Activated CD8-positive, alpha-beta T cell treated with anti-CD3 and anti-CD28 coated beads for 36 hours (primary cell): ENCODE data around the gene ZNF385B. TPM values are rescaled to one million over a fixed set of nuclear protein-coding genes. Genes with fewer than 3 reads are reported as not detected.

Experiments used
- ATAC-seq: fragments of 200-7000 bp; cut with Tn5 transposase; one replicate; pipeline ENCODE4 v1.10.0; 2021; ENCODE audit warnings: mild to moderate bottlenecking, moderate library complexity
- CTCF ChIA-PET: fragments of 350-600 bp; sonication (Branson Sonifier 250); formaldehyde crosslinking; loops from one replicate; lab custom pipeline; 2021; ENCODE audit warnings: antibody characterized with exemption; lab: Charles Lee
- POLR2A ChIA-PET: fragments of 350-600 bp; sonication (Branson Sonifier 250); formaldehyde crosslinking; loops from one replicate; lab custom pipeline; 2021; ENCODE audit warnings: antibody characterized with exemption; lab: Charles Lee
- DNase-seq: peaks from one replicate; pipeline ENCODE4 v3.0.0-alpha.2; 2020
- H3K27ac Mint-ChIP-seq: one replicate; pipeline ENCODE4 v1.8.0; 2021; ENCODE audit warnings: mild to moderate bottlenecking, mixed read lengths
- H3K27me3 Mint-ChIP-seq: one replicate; pipeline ENCODE4 v1.8.0; 2021; ENCODE audit warnings: mixed read lengths
- H3K36me3 Mint-ChIP-seq: one replicate; pipeline ENCODE4 v1.8.0; 2021; ENCODE audit warnings: low read depth, mixed read lengths
- H3K4me1 Mint-ChIP-seq: one replicate; pipeline ENCODE4 v1.8.0; 2021; ENCODE audit warnings: low read depth, mixed read lengths
- H3K4me3 Mint-ChIP-seq: one replicate; pipeline ENCODE4 v1.8.0; 2021; ENCODE audit warnings: mild to moderate bottlenecking, moderate library complexity, mixed read lengths
- H3K9me3 Mint-ChIP-seq: one replicate; pipeline ENCODE4 v1.8.0; 2021; ENCODE audit warnings: mixed read lengths
- CTCF ChIP-seq: fragments of 200-600 bp; IDR thresholded peaks from one replicate; pipeline ENCODE4 v1.8.0; 2022; ENCODE audit warnings: antibody characterized with exemption, mild to moderate bottlenecking
- intact Hi-C: fragments of 100-400 bp; cut with micrococcal nuclease; formaldehyde crosslinking; loops from one replicate; pipeline ENCODE4 v1.10.0; 2022
- microRNA-seq: library from miRNA; unstranded; fragments of <30 nt; microRNA quantifications from one replicate; pipeline ENCODE4 v1.2.0, GENCODE V29; 2022; ENCODE audit warnings: borderline microRNAs expressed, borderline replicate concordance
- total RNA-seq, 2 experiments: library from RNA; stranded (reverse); gene quantifications; one replicate each; pipeline ENCODE4 v1.2.3, GENCODE V29; 2021

ZNF385B gene
- total RNA-seq, 2 experiments from 2014 or later, result not detected

- peaks cover 2% of the 10 kb centered on the region for H3K4me1 Mint-ChIP-seq
- POLR2A ChIA-PET, result no interaction called here
- TF ChIP-seq CTCF, result no peak
- H3K9me3 Mint-ChIP-seq, result peaks cover 2% of the 10 kb centered on the region
- ATAC-seq (no peak), DNase-seq (no peak)
- H3K27ac Mint-ChIP-seq, result no peak overlapping the region
- no peaks in the 10 kb centered on the region for H3K36me3 Mint-ChIP-seq
- intact Hi-C loops, result no loop called here
- H3K27me3 Mint-ChIP-seq, result peaks cover 16% of the 10 kb centered on the region
- no peak overlapping the region for H3K4me3 Mint-ChIP-seq
- CTCF ChIA-PET, result interaction anchor here (1.0 kb wide), 1 partner anchor 9 kb away, joined by 3 read pairs; no protein-coding TSS in a partner anchor
Measured at GRCh38 chr2:179412112-179412511, 449.3 kb downstream of the ZNF385B start.

GRCh38 chr2:179410552-179411356 is 450.7 kb downstream of the ZNF385B start:
- no peak overlapping the region for H3K4me3 Mint-ChIP-seq
- DNase-seq (peak; percentile 42), ATAC-seq (no peak)
- H3K9me3 Mint-ChIP-seq, result no peaks in the 10 kb centered on the region
- peaks cover 2% of the 10 kb centered on the region for H3K4me1 Mint-ChIP-seq
- TF ChIP-seq CTCF, result peak; percentile 65
- POLR2A ChIA-PET, result no interaction called here
- intact Hi-C loops, result no loop called here
- no peak overlapping the region for H3K27ac Mint-ChIP-seq
- H3K36me3 Mint-ChIP-seq, result no peaks in the 10 kb centered on the region
- CTCF ChIA-PET, result interaction anchor here (0.7 to 1.5 kb wide), 14 partner anchors 8 to 643 kb away, joined by 3 to 8 read pairs (median 3); no protein-coding TSS in a partner anchor
- H3K27me3 Mint-ChIP-seq, result peaks cover 19% of the 10 kb centered on the region

GRCh38 chr2:179403624-179404023 is 457.8 kb downstream of the ZNF385B start:
- no peaks in the 10 kb centered on the region for H3K9me3 Mint-ChIP-seq
- no peak overlapping the region for H3K27ac Mint-ChIP-seq
- ATAC-seq (no peak), DNase-seq (no peak)
- H3K4me3 Mint-ChIP-seq, result no peak overlapping the region
- intact Hi-C loops, result no loop called here
- ChIA-PET POLR2A (no interaction called here), CTCF (interaction anchor here (0.8 to 0.9 kb wide), 2 partner anchors 7 to 9 kb away, joined by 3 read pairs; no protein-coding TSS in a partner anchor)
- peaks cover 21% of the 10 kb centered on the region for H3K27me3 Mint-ChIP-seq
- H3K36me3 Mint-ChIP-seq, result no peaks in the 10 kb centered on the region
- TF ChIP-seq CTCF, result no peak
- H3K4me1 Mint-ChIP-seq, result no peaks in the 10 kb centered on the region

DNA sequence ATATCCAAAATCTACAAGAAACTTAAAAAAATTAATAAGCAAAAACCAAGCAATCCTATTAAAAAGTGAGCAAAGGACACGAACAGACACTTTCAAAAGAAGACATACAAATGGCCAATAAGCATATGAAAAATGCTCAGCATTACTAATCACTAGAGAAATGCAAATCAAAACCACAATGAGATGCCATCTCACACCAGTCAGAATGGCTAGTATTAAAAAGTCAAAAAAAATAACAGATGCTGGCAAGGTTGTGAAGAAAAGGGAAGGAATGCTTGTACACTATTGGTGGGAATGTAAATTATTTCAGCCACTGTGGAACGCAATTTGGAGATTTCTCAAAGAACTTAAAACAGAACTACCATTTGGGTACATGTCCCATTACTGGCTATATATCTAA is 467.9 kb downstream of the ZNF385B start:
- Mint-ChIP-seq H3K4me3 (no peak overlapping the region), H3K27me3 (no peaks in the 10 kb centered on the region), H3K36me3 (no peaks in the 10 kb centered on the region), H3K27ac (no peak overlapping the region), H3K4me1 (no peaks in the 10 kb centered on the region), H3K9me3 (no peaks in the 10 kb centered on the region)
- ATAC-seq (no peak), DNase-seq (no peak)
- intact Hi-C loops, result no loop called here
- CTCF ChIA-PET, result no interaction called here
- POLR2A ChIA-PET, result no interaction called here
- no peak for TF ChIP-seq CTCF

Small RNAs within 50 kb of the gene (microRNA-seq; reads per million reads assigned to microRNA genes)
- not detected for gene MIR1258

Other genes starting within 250 kb of the ZNF385B start
- 10 to 100 TPM; 23.4 to 23.9 TPM for gene CWC22, start 145.7 kb upstream of the ZNF385B start, total RNA-seq